OCI-LY7 (cell line): ENCODE measurements around the gene MARK4. TPM values are rescaled to one million over a fixed set of nuclear protein-coding genes. Genes with fewer than 3 reads are reported as not detected.

Experiments used
- BruUV-seq: library from RNA; stranded (reverse); fragments of 400-500 nt; replicated peaks from 2 replicates; lab custom pipeline; 2021; lab: Mats Ljungman, UMichigan
- CTCF ChIA-PET: fragments of 300-600 bp; sonication (Branson Sonifier 250); formaldehyde crosslinking; loops from one replicate; lab custom pipeline; 2022; ENCODE audit warnings: antibody characterized with exemption; ENCODE audit not compliant: unreplicated experiment; lab: Charles Lee
- POLR2A ChIA-PET: fragments of 300-600 bp; sonication (Branson Sonifier 250); formaldehyde crosslinking; loops from one replicate; lab custom pipeline; 2022; ENCODE audit warnings: antibody characterized with exemption; lab: Charles Lee
- DNase-seq: peaks from one replicate; pipeline ENCODE4 v3.0.0-alpha.2; 2015; ENCODE audit warnings: low spot score
- H2AFZ ChIP-seq: fragments of 200-600 bp; sonication (generic), shearing (Covaris generic); 2 replicates; pipeline ENCODE4 v1.6.1; 2014; ENCODE audit warnings: mild to moderate bottlenecking, antibody characterized with exemption, low read length, moderate library complexity
- H3K27ac ChIP-seq: fragments of 200-600 bp; sonication (generic); 2 replicates; pipeline ENCODE4 v1.5.1; 2014; ENCODE audit warnings: mixed run types, low read depth, mild to moderate bottlenecking, moderate library complexity, low read length, inconsistent platforms; ENCODE audit not compliant: poor library complexity, severe bottlenecking
- H3K36me3 ChIP-seq: fragments of 200-600 bp; sonication (generic); 2 replicates; pipeline ENCODE4 v1.6.1; 2014; ENCODE audit warnings: mild to moderate bottlenecking, antibody characterized with exemption, low read length, moderate library complexity, mixed read lengths; ENCODE audit not compliant: insufficient read depth
- H3K4me1 ChIP-seq: fragments of 200-600 bp; sonication (generic); 2 replicates; pipeline ENCODE4 v1.5.1; 2014; ENCODE audit warnings: mild to moderate bottlenecking, low read length; ENCODE audit not compliant: insufficient read depth, poor library complexity, severe bottlenecking
- H3K4me2 ChIP-seq: fragments of 200-600 bp; sonication (generic); 2 replicates; pipeline ENCODE4 v1.6.1; 2014; ENCODE audit warnings: mild to moderate bottlenecking, low read length
- H3K4me3 ChIP-seq: fragments of 200-600 bp; sonication (generic); 2 replicates; pipeline ENCODE4 v1.5.1; 2014; ENCODE audit warnings: mild to moderate bottlenecking, low read depth, low read length; ENCODE audit not compliant: poor library complexity, severe bottlenecking
- H3K79me2 ChIP-seq: fragments of 200-600 bp; sonication (generic); 2 replicates; pipeline ENCODE4 v1.6.1; 2016; ENCODE audit warnings: low read depth, mild to moderate bottlenecking, low read length, moderate library complexity, mixed read lengths; ENCODE audit not compliant: insufficient read depth
- H3K9me2 ChIP-seq: fragments of 200-600 bp; sonication (generic); 2 replicates; pipeline ENCODE4 v1.6.1; 2016; ENCODE audit warnings: mild to moderate bottlenecking, low read length, mixed read lengths; ENCODE audit not compliant: insufficient read depth
- H3K9me3 ChIP-seq: fragments of 200-600 bp; sonication (generic); 2 replicates; pipeline ENCODE4 v1.6.1; 2014; ENCODE audit warnings: mild to moderate bottlenecking, mixed run types, low read length, mixed read lengths
- H4K20me1 ChIP-seq: fragments of 200-600 bp; sonication (generic); 2 replicates; pipeline ENCODE4 v1.6.1; 2014; ENCODE audit warnings: mild to moderate bottlenecking, antibody characterized with exemption, low read length, moderate library complexity, mixed read lengths; ENCODE audit not compliant: insufficient read depth
- EZH2phosphoT487 ChIP-seq: fragments of 200-600 bp; sonication (generic); IDR thresholded peaks from 2 replicates; pipeline ENCODE4 v1.6.1; 2018; ENCODE audit warnings: low read depth, borderline replicate concordance, mild to moderate bottlenecking, mixed run types, antibody characterized with exemption, low read length, moderate library complexity, mixed read lengths
- intact Hi-C: fragments of 100-400 bp; cut with micrococcal nuclease; formaldehyde crosslinking; loops from one replicate; pipeline ENCODE4 v1.10.0; 2022; ENCODE audit not compliant: unreplicated experiment
- total RNA-seq, 2 experiments: library from RNA; depleted of rRNA in 1 of 2; stranded (reverse); fragments of >200 nt in 1 of 2; shearing (Covaris generic) in 1 of 2; gene quantifications; 2 replicates each; pipeline ENCODE4 v1.2.3, GENCODE V29; 2014 to 2022
- TF ChIP-seq, protein P1 (sequence below): fragments of 200-600 bp; sonication (generic); conservative IDR thresholded peaks from 2 replicates; pipeline ENCODE4 v1.5.1; 2014; ENCODE audit warnings: mild to moderate bottlenecking, antibody characterized with exemption, low read length, moderate library complexity, mixed read lengths

The MARK4 gene
- total RNA-seq, 2 experiments from 2014 or later: 14.2 to 24.5 TPM

DNA sequence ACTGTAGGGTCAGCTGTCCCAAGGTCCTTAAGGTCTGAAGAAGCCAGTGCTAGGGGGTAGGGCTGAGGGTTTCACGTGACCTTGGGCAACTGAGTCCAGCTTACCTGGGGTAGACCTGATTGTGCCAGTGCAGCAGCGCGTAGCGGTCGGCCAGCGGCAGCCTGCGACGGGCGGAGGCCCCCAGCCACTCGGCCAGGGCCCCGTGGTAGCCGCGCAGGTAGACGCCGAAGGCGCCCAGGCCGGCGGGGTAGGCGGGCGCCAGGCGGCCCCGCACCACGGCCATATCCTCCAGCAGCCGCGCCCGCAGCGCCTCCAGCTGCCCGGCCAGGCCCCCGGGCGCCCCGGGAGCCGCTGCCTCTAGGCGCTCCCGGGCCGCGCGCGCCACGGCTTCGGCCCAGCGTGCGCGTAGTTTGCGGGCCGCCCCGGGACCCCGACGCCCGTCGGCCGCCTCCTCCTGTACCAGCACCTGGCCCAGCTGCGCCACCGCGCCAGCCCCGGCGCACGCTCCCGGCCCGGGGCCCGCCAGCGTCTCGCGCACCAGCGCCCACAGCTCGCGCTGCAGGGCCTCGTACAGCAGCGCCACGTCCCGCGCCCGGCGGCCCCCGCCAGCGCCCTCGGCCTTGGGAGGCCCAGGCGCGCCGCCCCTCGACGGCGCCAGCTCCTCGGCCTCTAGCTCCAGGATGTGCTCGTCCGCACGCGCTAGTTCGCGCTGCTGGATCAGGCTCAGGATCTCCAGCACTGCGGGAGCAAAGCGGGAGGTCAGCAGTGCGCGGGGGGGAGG lies 16.8 kb upstream of the MARK4 start:
- TF ChIP-seq EZH2phosphoT487: no peak
- TF ChIP-seq, protein P1, sequence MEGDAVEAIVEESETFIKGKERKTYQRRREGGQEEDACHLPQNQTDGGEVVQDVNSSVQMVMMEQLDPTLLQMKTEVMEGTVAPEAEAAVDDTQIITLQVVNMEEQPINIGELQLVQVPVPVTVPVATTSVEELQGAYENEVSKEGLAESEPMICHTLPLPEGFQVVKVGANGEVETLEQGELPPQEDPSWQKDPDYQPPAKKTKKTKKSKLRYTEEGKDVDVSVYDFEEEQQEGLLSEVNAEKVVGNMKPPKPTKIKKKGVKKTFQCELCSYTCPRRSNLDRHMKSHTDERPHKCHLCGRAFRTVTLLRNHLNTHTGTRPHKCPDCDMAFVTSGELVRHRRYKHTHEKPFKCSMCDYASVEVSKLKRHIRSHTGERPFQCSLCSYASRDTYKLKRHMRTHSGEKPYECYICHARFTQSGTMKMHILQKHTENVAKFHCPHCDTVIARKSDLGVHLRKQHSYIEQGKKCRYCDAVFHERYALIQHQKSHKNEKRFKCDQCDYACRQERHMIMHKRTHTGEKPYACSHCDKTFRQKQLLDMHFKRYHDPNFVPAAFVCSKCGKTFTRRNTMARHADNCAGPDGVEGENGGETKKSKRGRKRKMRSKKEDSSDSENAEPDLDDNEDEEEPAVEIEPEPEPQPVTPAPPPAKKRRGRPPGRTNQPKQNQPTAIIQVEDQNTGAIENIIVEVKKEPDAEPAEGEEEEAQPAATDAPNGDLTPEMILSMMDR: no peak
- ChIA-PET CTCF (no interaction called here), POLR2A (no interaction called here)
- BruUV-seq: no TSS peak
- intact Hi-C loops: no loop called here
- Histone ChIP-seq H3K4me3 (no peak overlapping the region), H3K9me2 (no peaks in the 10 kb centered on the region), H3K9me3 (no peaks in the 10 kb centered on the region), H2AFZ (no peak overlapping the region), H3K79me2 (no peaks in the 10 kb centered on the region), H3K27ac (no peak overlapping the region), H4K20me1 (no peaks in the 10 kb centered on the region), H3K4me1 (peaks cover 9% of the 10 kb centered on the region), H3K36me3 (no peaks in the 10 kb centered on the region), H3K4me2 (no peak overlapping the region)
- DNase-seq: no peak

DNA sequence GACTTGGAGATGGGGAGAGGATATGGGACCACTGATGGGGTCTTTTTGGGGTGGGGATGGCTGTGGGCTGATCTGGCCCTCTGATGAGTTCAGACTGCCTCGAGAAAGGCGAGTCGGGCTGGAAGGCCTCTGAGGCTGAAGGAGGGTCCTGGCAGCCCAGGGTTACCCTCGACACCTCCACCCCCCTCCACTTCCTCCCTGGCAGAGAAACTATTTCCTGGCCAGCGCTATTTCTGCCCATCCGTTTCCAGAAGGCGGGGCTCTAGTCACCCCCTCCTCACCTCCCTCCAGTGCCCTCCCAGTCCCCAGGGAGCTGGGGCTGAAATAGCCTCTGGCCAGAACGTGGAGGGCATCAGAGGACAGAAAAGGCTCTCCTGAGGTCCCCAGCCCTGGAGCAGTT lies 15.6 kb upstream of the MARK4 start:
- Histone ChIP-seq H3K9me2 (no peaks in the 10 kb centered on the region), H2AFZ (no peak overlapping the region), H3K27ac (no peak overlapping the region), H4K20me1 (no peaks in the 10 kb centered on the region), H3K9me3 (no peaks in the 10 kb centered on the region), H3K4me1 (peaks cover 9% of the 10 kb centered on the region), H3K79me2 (no peaks in the 10 kb centered on the region), H3K4me3 (no peak overlapping the region), H3K4me2 (no peak overlapping the region), H3K36me3 (no peaks in the 10 kb centered on the region)
- BruUV-seq: no TSS peak
- intact Hi-C loops: no loop called here
- no peak for DNase-seq
- ChIA-PET POLR2A (no interaction called here), CTCF (no interaction called here)
- TF ChIP-seq, protein P1: no peak
- TF ChIP-seq EZH2phosphoT487: no peak

DNA sequence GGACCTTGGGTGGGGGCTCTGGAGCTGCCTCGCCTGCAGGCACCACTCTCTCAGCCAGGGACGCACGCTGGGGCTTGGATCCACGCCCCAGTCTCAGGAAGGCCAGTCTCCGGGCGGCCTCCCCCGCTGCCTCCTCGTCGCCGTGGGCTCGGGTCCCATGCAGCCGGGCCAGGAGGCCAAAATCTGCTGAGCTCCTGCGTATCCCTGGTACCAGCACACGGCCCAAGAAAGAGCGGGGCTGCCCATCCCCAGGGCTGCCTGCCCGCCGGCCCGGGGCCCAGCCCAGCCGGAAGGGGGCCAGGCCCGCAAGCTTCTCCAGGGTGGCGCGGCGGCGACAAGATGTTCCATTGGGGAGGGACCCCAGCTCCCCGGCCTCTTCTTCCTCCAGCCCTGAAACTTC lies 12.5 kb upstream of the MARK4 start:
- H3K79me2 ChIP-seq: no peaks in the 10 kb centered on the region
- H3K36me3 ChIP-seq: no peaks in the 10 kb centered on the region
- no peak overlapping the region for H2AFZ ChIP-seq
- no peak for DNase-seq
- no peaks in the 10 kb centered on the region for H3K9me3 ChIP-seq
- BruUV-seq: no TSS peak
- POLR2A ChIA-PET: no interaction called here
- TF ChIP-seq EZH2phosphoT487: no peak
- TF ChIP-seq, protein P1: no peak
- H3K27ac ChIP-seq: no peak overlapping the region
- intact Hi-C loops: no loop called here
- CTCF ChIA-PET: no interaction called here
- H3K9me2 ChIP-seq: no peaks in the 10 kb centered on the region
- H4K20me1 ChIP-seq: no peaks in the 10 kb centered on the region
- peaks cover 9% of the 10 kb centered on the region for H3K4me1 ChIP-seq
- H3K4me2 ChIP-seq: no peak overlapping the region
- no peak overlapping the region for H3K4me3 ChIP-seq
